ENCODE measurements around the gene IFT88.

Gene IFT88

GRCh38 chr13:20546556-20546955 lies 20.4 kb upstream of the IFT88 start:
- no peak for TF ChIP-seq CTCF (IDR thresholded peaks at IDR 0.05; ENCODE audit: control insufficient read depth, insufficient read depth, low read depth, low read length, missing control alignments)
- DNase-seq (ENCODE audit: low read depth) = no peak
- no peak overlapping the region for H3K4me3 ChIP-seq (ENCODE audit: control insufficient read depth, low read depth, low read length)

- TF ChIP-seq CTCF (IDR thresholded peaks at IDR 0.05; ENCODE audit: control insufficient read depth, insufficient read depth, low read depth, low read length, missing control alignments) = no peak
- no peak overlapping the region for H3K4me3 ChIP-seq (ENCODE audit: control insufficient read depth, low read depth, low read length)
- DNase-seq (ENCODE audit: low read depth) = no peak
Observed at GRCh38 chr13:20547479-20547908, 19.5 kb upstream of the IFT88 start.

GRCh38 chr13:20550799-20551198 lies 16.2 kb upstream of the IFT88 start:
- DNase-seq (ENCODE audit: low read depth) = no peak
- no peak overlapping the region for H3K4me3 ChIP-seq (ENCODE audit: control insufficient read depth, low read depth, low read length)
- no peak for TF ChIP-seq CTCF (IDR thresholded peaks at IDR 0.05; ENCODE audit: control insufficient read depth, insufficient read depth, low read depth, low read length, missing control alignments)

- DNase-seq (ENCODE audit: low read depth) = no peak
- no peak for TF ChIP-seq CTCF (IDR thresholded peaks at IDR 0.05; ENCODE audit: control insufficient read depth, insufficient read depth, low read depth, low read length, missing control alignments)
- H3K4me3 ChIP-seq (ENCODE audit: control insufficient read depth, low read depth, low read length) = no peak overlapping the region
Observed at GRCh38 chr13:20553311-20553710, 13.6 kb upstream of the IFT88 start.

GRCh38 chr13:20558982-20559381 lies 8.0 kb upstream of the IFT88 start:
- no peak overlapping the region for H3K4me3 ChIP-seq (ENCODE audit: control insufficient read depth, low read depth, low read length)
- DNase-seq (ENCODE audit: low read depth) = no peak
- no peak for TF ChIP-seq CTCF (IDR thresholded peaks at IDR 0.05; ENCODE audit: control insufficient read depth, insufficient read depth, low read depth, low read length, missing control alignments)

GRCh38 chr13:20559659-20560356 lies 7.1 kb upstream of the IFT88 start:
- no peak for TF ChIP-seq CTCF (IDR thresholded peaks at IDR 0.05; ENCODE audit: control insufficient read depth, insufficient read depth, low read depth, low read length, missing control alignments)
- H3K4me3 ChIP-seq (ENCODE audit: control insufficient read depth, low read depth, low read length) = no peak overlapping the region
- DNase-seq (ENCODE audit: low read depth) = no peak
